H1 (cell line): Measurements from ENCODE around the gene POLD4. TPM values are rescaled to one million over a fixed set of nuclear protein-coding genes. Genes with fewer than 3 reads are reported as not detected.

ENCODE experiments used
- CTCF ChIA-PET: fragments of 300-600 bp; sonication (Branson Sonifier 250); formaldehyde crosslinking; loops from one replicate; lab custom pipeline; 2021; ENCODE audit not compliant: partially characterized antibody; lab: Charles Lee
- POLR2A ChIA-PET: fragments of 300-600 bp; sonication (Branson Sonifier 250); formaldehyde crosslinking; loops from one replicate; lab custom pipeline; 2021; ENCODE audit warnings: inconsistent platforms; ENCODE audit not compliant: partially characterized antibody; lab: Charles Lee
- DNase-seq, 2 experiments: peaks; one replicate each; pipeline versions ENCODE4 v3.0.0 to v3.0.0-alpha.2; 2010 to 2022; ENCODE audit warnings: low spot score in 2 of 2, low read depth in 1 of 2, mixed read lengths in 1 of 2
- FAIRE-seq: peaks from 2 replicates; lab custom pipeline; 2011; peaks lifted over from hg19 to GRCh38; lab: Jason Lieb, UNC
- H2AFZ ChIP-seq: 2 replicates; pipeline ENCODE4 v1.8.1; 2012; ENCODE audit warnings: low read length, inconsistent platforms
- H2AK5ac ChIP-seq: 2 replicates; pipeline ENCODE4 v1.6.1; 2013; ENCODE audit warnings: low read depth, low read length
- H2BK120ac ChIP-seq: replicated peaks from 2 replicates; pipeline ENCODE3; 2013; ENCODE audit warnings: low read depth, low read length, inconsistent platforms
- H2BK12ac ChIP-seq: 2 replicates; pipeline ENCODE4 v1.6.1; 2013; ENCODE audit warnings: low read depth, low read length
- H2BK15ac ChIP-seq: 2 replicates; pipeline ENCODE4 v1.6.1; 2013; ENCODE audit warnings: low read length
- H2BK20ac ChIP-seq: 2 replicates; pipeline ENCODE4 v1.6.1; 2013; ENCODE audit warnings: low read length
- H2BK5ac ChIP-seq: 2 replicates; pipeline ENCODE4 v1.6.1; 2013; ENCODE audit warnings: low read depth, low read length
- H3K14ac ChIP-seq: 2 replicates; pipeline ENCODE4 v1.6.1; 2013; ENCODE audit warnings: inconsistent platforms; ENCODE audit not compliant: insufficient read length
- H3K18ac ChIP-seq: 2 replicates; pipeline ENCODE4 v1.6.1; 2013; ENCODE audit warnings: low read length; ENCODE audit errors: extremely low read depth
- H3K23ac ChIP-seq: 2 replicates; pipeline ENCODE4 v1.6.1; 2013; ENCODE audit warnings: inconsistent platforms; ENCODE audit not compliant: insufficient read length
- H3K23me2 ChIP-seq: 2 replicates; pipeline ENCODE4 v1.6.1; 2013; ENCODE audit warnings: low read depth, low read length
- H3K27ac ChIP-seq: 2 replicates; pipeline ENCODE4 v1.6.1; 2011; ENCODE audit warnings: low read depth, low read length, inconsistent platforms
- H3K27me3 ChIP-seq, 4 experiments: replicated peaks in 1 of 4; 1 replicate in 1 of 4; 2 replicates in 3 of 4; pipeline versions ENCODE4 v1.6.1 to v1.8.1; 2011 to 2013; ENCODE audit warnings: low read length in 3 of 4, mild to moderate bottlenecking in 3 of 4, inconsistent platforms in 2 of 4, mixed read lengths in 2 of 4, moderate library complexity in 1 of 4; ENCODE audit not compliant: control insufficient read depth in 3 of 4, insufficient read depth in 3 of 4; ENCODE audit errors: extremely low read depth in 1 of 4
- H3K36me3 ChIP-seq, 4 experiments: 2 replicates each; pipeline versions ENCODE4 v1.6.1 to v1.8.1; 2011 to 2013; ENCODE audit warnings: mild to moderate bottlenecking in 4 of 4, low read length in 3 of 4, moderate library complexity in 2 of 4, control low read depth in 1 of 4, inconsistent platforms in 1 of 4; ENCODE audit not compliant: insufficient read depth in 4 of 4, control insufficient read depth in 2 of 4
- H3K4ac ChIP-seq: replicated peaks from 2 replicates; pipeline ENCODE3; 2013; ENCODE audit warnings: low read length, low read depth, mixed read lengths, inconsistent platforms; ENCODE audit not compliant: insufficient read length
- H3K4me1 ChIP-seq, 4 experiments: replicated peaks in 1 of 4; 1 replicate in 1 of 4; 2 replicates in 3 of 4; pipeline versions ENCODE4 v1.6.1 to v1.8.1; 2011 to 2013; ENCODE audit warnings: low read length in 3 of 4, inconsistent platforms in 2 of 4, mixed read lengths in 1 of 4; ENCODE audit not compliant: insufficient read depth in 4 of 4, control insufficient read depth in 3 of 4
- H3K4me2 ChIP-seq, 2 experiments: 2 replicates each; pipeline versions ENCODE4 v1.6.1 to v1.8.1; 2011 to 2013; ENCODE audit warnings: low read depth in 2 of 2, low read length in 2 of 2, control low read depth in 1 of 2, inconsistent platforms in 1 of 2, mild to moderate bottlenecking in 1 of 2; ENCODE audit not compliant: insufficient read depth in 1 of 2
- H3K4me3 ChIP-seq, 4 experiments: fragments of 200-600, 300-600 bp in 1 of 4; sonication (generic), shearing (Covaris generic), sonication (Bioruptor Twin) in 1 of 4; 2 replicates each; pipeline versions ENCODE4 v1.5.1 to v1.8.1; 2011 to 2016; ENCODE audit warnings: low read length in 4 of 4, low read depth in 3 of 4, control low read depth in 2 of 4, inconsistent platforms in 2 of 4, mild to moderate bottlenecking in 2 of 4, mixed read lengths in 1 of 4, moderate library complexity in 1 of 4; ENCODE audit not compliant: insufficient read depth in 2 of 4; ENCODE audit errors: extremely low read depth in 1 of 4
- H3K56ac ChIP-seq: replicated peaks from 2 replicates; pipeline ENCODE3; 2013; ENCODE audit warnings: low read depth, mild to moderate bottlenecking, mixed read lengths, low read length, inconsistent platforms; ENCODE audit not compliant: insufficient read length
- H3K79me1 ChIP-seq: 2 replicates; pipeline ENCODE4 v1.6.1; 2013; ENCODE audit warnings: low read depth, low read length, control low read depth
- H3K79me2 ChIP-seq, 2 experiments: 2 replicates each; pipeline versions ENCODE4 v1.6.1 to v1.8.1; 2012 to 2013; ENCODE audit warnings: low read length in 2 of 2, mild to moderate bottlenecking in 2 of 2, inconsistent platforms in 1 of 2; ENCODE audit not compliant: insufficient read depth in 2 of 2, control insufficient read depth in 1 of 2
- H3K9ac ChIP-seq, 4 experiments: replicated peaks in 1 of 4; 1 replicate in 1 of 4; 2 replicates in 3 of 4; pipeline versions ENCODE4 v1.6.1 to v1.8.1; 2011 to 2013; ENCODE audit warnings: low read depth in 3 of 4, low read length in 3 of 4, control low read depth in 2 of 4, mild to moderate bottlenecking in 2 of 4, moderate library complexity in 2 of 4, inconsistent platforms in 1 of 4; ENCODE audit errors: extremely low read depth in 1 of 4
- H3K9me3 ChIP-seq, 2 experiments: 2 replicates each; pipeline versions ENCODE4 v1.6.1 to v1.8.1; 2012 to 2013; ENCODE audit warnings: mild to moderate bottlenecking in 2 of 2, moderate library complexity in 2 of 2, control low read depth in 1 of 2, inconsistent platforms in 1 of 2, low read depth in 1 of 2, low read length in 1 of 2, mixed read lengths in 1 of 2; ENCODE audit not compliant: insufficient read depth in 2 of 2
- H4K20me1 ChIP-seq, 2 experiments: replicated peaks in 1 of 2; 2 replicates each; pipeline versions ENCODE3 to v1.8.1; 2011 to 2013; ENCODE audit warnings: inconsistent platforms in 2 of 2, low read length in 2 of 2, mild to moderate bottlenecking in 1 of 2; ENCODE audit not compliant: insufficient read depth in 2 of 2, control insufficient read depth in 1 of 2
- H4K5ac ChIP-seq: 2 replicates; pipeline ENCODE4 v1.6.1; 2013; ENCODE audit warnings: low read length, low read depth, mixed read lengths, inconsistent platforms; ENCODE audit not compliant: insufficient read length
- H4K8ac ChIP-seq: 2 replicates; pipeline ENCODE4 v1.8.0; 2013; ENCODE audit warnings: mild to moderate bottlenecking, moderate library complexity, low read length, inconsistent platforms; ENCODE audit not compliant: insufficient read depth; ENCODE audit errors: extremely low read depth
- H4K91ac ChIP-seq: replicated peaks from 2 replicates; pipeline ENCODE3; 2013; ENCODE audit warnings: low read length, mixed read lengths, inconsistent platforms; ENCODE audit not compliant: insufficient read length
- ASH2L ChIP-seq: fragments of 200-600, 300-600 bp; sonication (generic); IDR thresholded peaks from one replicate; pipeline ENCODE4 v1.7.1; 2017; ENCODE audit warnings: low read length
- BACH1 ChIP-seq: IDR thresholded peaks from 2 replicates; pipeline ENCODE4 v1.6.1; 2012; ENCODE audit warnings: low read length, improper control_type of control experiment
- HDAC2 ChIP-seq, 2 experiments: fragments of 300-600 bp in 1 of 2; sonication (generic) in 1 of 2; IDR thresholded peaks; 2 replicates each; pipeline ENCODE4 v1.6.1; 2011 to 2012; ENCODE audit warnings: low read depth in 2 of 2, low read length in 2 of 2, mild to moderate bottlenecking in 2 of 2, moderate library complexity in 2 of 2, borderline replicate concordance in 1 of 2, inconsistent platforms in 1 of 2
- SIN3A ChIP-seq, 2 experiments: IDR thresholded peaks in 1 of 2; conservative IDR thresholded peaks in 1 of 2; 2 replicates each; pipeline ENCODE4 v1.6.1; 2011 to 2012; ENCODE audit warnings: low read length in 2 of 2, improper control_type of control experiment in 1 of 2, low read depth in 1 of 2, mild to moderate bottlenecking in 1 of 2
- TAF7 ChIP-seq: optimal IDR thresholded peaks from 2 replicates; pipeline ENCODE3; 2011; ENCODE audit warnings: low read depth, mild to moderate bottlenecking, inconsistent platforms, low read length, moderate library complexity, borderline replicate concordance
- WGBS, 2 experiments: shearing (Covaris generic) in 1 of 2; methylation state at CpG; one replicate each; pipeline versions ENCODE4 v1.1.6 to v1.1.7; 2013 to 2015; ENCODE audit warnings: low lambda C conversion rate in 2 of 2, mixed read lengths in 2 of 2, inconsistent platforms in 1 of 2, low coverage in 1 of 2, missing lambda C conversion rate in 1 of 2; ENCODE audit not compliant: insufficient replicate concordance in 2 of 2, insufficient coverage in 1 of 2, insufficient read length in 1 of 2; ENCODE audit errors: extremely low coverage in 1 of 2, missing lambda C conversion rate in 1 of 2; 5-methylcytosine and 5-hydroxymethylcytosine counted together
- polyA plus RNA-seq, 7 experiments: library from polyadenylated mRNA; depleted of rRNA in 3 of 7; stranded (reverse) in 5 of 7; unstranded in 2 of 7; fragments of >200 nt in 5 of 7; fragments of 200-250 nt in 2 of 7; gene quantifications; 1 replicate in 5 of 7; 2 replicates in 1 of 7; 4 replicates in 1 of 7; pipeline versions ENCODE4 v1.2.1 to v1.2.3, GENCODE V29; 2011 to 2013; ENCODE audit warnings: missing spikeins in 2 of 7, mixed read lengths in 2 of 7
- total RNA-seq: library from RNA; stranded (reverse); fragmentation: NEBNext Ultra II Directional; extraction: Animal tissue kit (Norgen Biotek cat#: 25700); gene quantifications from 2 replicates; pipeline ENCODE4 v1.2.1, GENCODE V29; 2021

Gene POLD4
- total and polyA plus RNA-seq, 2 of the 8 experiments (the other 6 are each of a cell fraction or from before 2014, with no cell fraction given): 21.2 to 46.7 TPM

DNA sequence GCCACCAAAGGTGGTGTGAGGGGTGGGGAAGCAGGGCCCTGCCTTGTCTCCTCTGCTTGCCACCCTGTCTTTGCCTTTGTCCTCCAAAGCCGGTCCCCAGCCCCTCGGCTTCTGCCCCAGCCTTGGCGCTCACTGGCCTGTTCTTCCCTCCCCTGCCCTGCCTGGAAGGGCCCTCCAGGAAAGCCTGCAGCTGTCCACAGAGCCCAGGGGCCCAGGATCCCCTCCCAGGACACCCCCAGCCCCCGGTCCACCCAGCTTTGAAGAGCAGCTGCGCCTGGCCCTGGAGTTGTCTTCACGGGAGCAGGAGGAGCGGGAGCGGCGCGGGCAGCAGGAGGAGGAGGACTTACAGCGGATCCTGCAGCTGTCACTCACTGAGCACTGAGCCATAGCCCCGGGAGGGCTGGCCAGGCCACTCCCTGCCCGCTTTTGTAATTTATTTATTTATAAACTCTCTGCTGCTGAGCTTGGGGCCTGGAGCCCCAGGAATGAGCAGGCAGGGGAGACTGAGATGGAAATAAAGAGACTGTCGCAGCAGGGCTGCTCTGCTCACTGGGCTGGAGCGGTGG, 51.3 kb downstream of the POLD4 start:
- peak overlapping the region; percentile 81 to 85 for H3K4me2 ChIP-seq
- H4K5ac ChIP-seq: peak overlapping the region; percentile 42
- no peaks in the 10 kb centered on the region; the same call in 1 of the 2 replicates for H3K79me1 ChIP-seq
- H3K4me3 ChIP-seq: peak overlapping the region; percentile 67 to 94 (median 74); a peak in 5 of 8 replicates
- no peak overlapping the region for H3K27ac ChIP-seq
- no peak overlapping the region for H2BK12ac ChIP-seq
- WGBS, 2 experiments: 19% methylated on average over 12 of the region's 15 CpGs; no CpG with 5 or more reads in 1 of the 2 experiments
- peak overlapping the region in 1 of 4 experiments; percentile 4; a peak in 1 of 7 replicates for H3K9ac ChIP-seq
- no peak overlapping the region for H3K23ac ChIP-seq
- no peak overlapping the region for H3K14ac ChIP-seq
- H2AFZ ChIP-seq: no peak overlapping the region
- H2BK15ac ChIP-seq: no peak overlapping the region
- TF ChIP-seq ASH2L (no peak), TAF7 (no peak), HDAC2 (IDR thresholded peaks at IDR 0.05; ENCODE audit: borderline replicate concordance in 1 of 2, low read depth in 2 of 2, low read length in 2 of 2) (0 out of 4 replicates have a peak, but pooled peaks of 1 of the 2 experiments have one; percentile 29), BACH1 (peak; percentile 12; the same call in 1 of the 2 replicates), SIN3A (conservative IDR thresholded peaks at IDR 0.05 in 1 of 2, IDR thresholded peaks at IDR 0.05 in 1 of 2; ENCODE audit: low read depth in 1 of 2, low read length in 2 of 2) (0 out of 4 replicates have a peak, but pooled peaks of 1 of the 2 experiments have one; percentile 13)
- H2AK5ac ChIP-seq: no peak overlapping the region
- H4K8ac ChIP-seq: no peak overlapping the region; the same call in 1 of the 2 replicates
- FAIRE-seq (no peak), DNase-seq (peak in 1 of 2 experiments; percentile 75)
- peaks cover 19% of the 10 kb centered on the region; the same call in 1 of the 2 replicates for H3K23me2 ChIP-seq
- no peak overlapping the region for H2BK120ac ChIP-seq
- no peak overlapping the region for H2BK20ac ChIP-seq
- H3K18ac ChIP-seq: peak overlapping the region; percentile 90
- H3K9me3 ChIP-seq: no peaks in the 10 kb centered on the region
- peaks cover 0 to 20% (median 16%) of the 10 kb centered on the region in 4 experiments; a peak in 5 of 7 replicates for H3K4me1 ChIP-seq
- CTCF ChIA-PET: interaction anchor here (1.1 to 4.8 kb wide), 11 partner anchors 9 to 80 kb away, joined by 3 to 33 read pairs (median 5); partner anchors contain the start of gene ANKRD13D
- H4K20me1 ChIP-seq: peaks cover 0 to 11% of the 10 kb centered on the region in 2 experiments
- H3K36me3 ChIP-seq: peaks cover 0 to 14% (median 6%) of the 10 kb centered on the region in 4 experiments; a peak in 3 of 8 replicates
- 0 out of 2 replicates have a peak overlapping the region, but pooled peaks have one; percentile 85 for H2BK5ac ChIP-seq
- POLR2A ChIA-PET: interaction anchor here (0.9 to 9.7 kb wide), 10 partner anchors 12 to 182 kb away, joined by 3 to 106 read pairs (median 4); partner anchors contain the start of genes ANKRD13D, CORO1B and PPP1CA
- no peak overlapping the region for H4K91ac ChIP-seq
- no peak overlapping the region for H3K56ac ChIP-seq
- no peaks in the 10 kb centered on the region for H3K79me2 ChIP-seq
- H3K4ac ChIP-seq: no peak overlapping the region
- H3K27me3 ChIP-seq: peaks cover 0 to 11% (median 7%) of the 10 kb centered on the region in 4 experiments; a peak in 5 of 7 replicates
